Liver (tissue), 9 donors: Measurements from ENCODE around the gene MED27. TPM values are rescaled to one million over a fixed set of nuclear protein-coding genes. Genes with fewer than 3 reads are reported as not detected.

Source experiments
- DNase-seq: peaks from one replicate; pipeline ENCODE4 v3.0.0-alpha.2; 2017; ENCODE audit warnings: low spot score
- H3K27ac ChIP-seq, 2 donors: one replicate each; pipeline ENCODE4 v1.7.0; 2013; ENCODE audit warnings: inconsistent platforms in 2 of 2, low read length in 2 of 2, control low read depth in 1 of 2, low read depth in 1 of 2, mild to moderate bottlenecking in 1 of 2
- H3K27me3 ChIP-seq, 4 donors: one replicate each; pipeline versions ENCODE4 v1.6.1 to v1.7.0; 2013; ENCODE audit warnings: low read length in 3 of 4, inconsistent platforms in 1 of 4, mild to moderate bottlenecking in 1 of 4, moderate library complexity in 1 of 4; ENCODE audit not compliant: control insufficient read depth in 4 of 4, insufficient read depth in 4 of 4
- H3K36me3 ChIP-seq, 4 donors: one replicate each; pipeline versions ENCODE4 v1.6.1 to v1.7.0; 2013; ENCODE audit warnings: low read length in 3 of 4, mild to moderate bottlenecking in 3 of 4, low read depth in 1 of 4, moderate library complexity in 1 of 4; ENCODE audit not compliant: control insufficient read depth in 4 of 4, insufficient read depth in 3 of 4
- H3K4me1 ChIP-seq, 4 donors: one replicate each; pipeline versions ENCODE4 v1.6.1 to v1.7.0; 2013; ENCODE audit warnings: low read length in 3 of 4, mild to moderate bottlenecking in 3 of 4, moderate library complexity in 1 of 4; ENCODE audit not compliant: control insufficient read depth in 4 of 4, insufficient read depth in 4 of 4
- H3K4me3 ChIP-seq, 3 donors: one replicate each; pipeline versions ENCODE4 v1.6.1 to v1.7.0; 2013; ENCODE audit warnings: low read length in 3 of 3, control low read depth in 1 of 3, low read depth in 1 of 3, mild to moderate bottlenecking in 1 of 3
- H3K9ac ChIP-seq, 2 donors: one replicate each; pipeline ENCODE4 v1.7.0; 2013; ENCODE audit warnings: low read length in 2 of 2, mild to moderate bottlenecking in 2 of 2, moderate library complexity in 2 of 2, control low read depth in 1 of 2, low read depth in 1 of 2
- H3K9me3 ChIP-seq, 4 donors: one replicate each; pipeline versions ENCODE4 v1.6.1 to v1.7.0; 2013; ENCODE audit warnings: low read length in 3 of 4; ENCODE audit not compliant: control insufficient read depth in 4 of 4
- ATF3 ChIP-seq: IDR thresholded peaks from 2 replicates; pipeline ENCODE4 v1.6.1; 2016; ENCODE audit warnings: antibody characterized with exemption
- CTCF ChIP-seq: fragments of 150-350 bp; IDR thresholded peaks from 2 replicates; pipeline ENCODE4 v1.5.1; 2017; ENCODE audit warnings: improper control_type of control experiment, low read depth, low read length; ENCODE audit not compliant: missing input control
- EGR1 ChIP-seq, 2 donors: IDR thresholded peaks; 2 replicates each; pipeline ENCODE4 v1.6.1; 2016 to 2018; ENCODE audit warnings: antibody characterized with exemption in 2 of 2, low read depth in 2 of 2
- FOXA1 ChIP-seq: IDR thresholded peaks from 2 replicates; pipeline ENCODE4 v1.6.1; 2016; ENCODE audit warnings: antibody characterized with exemption
- FOXA2 ChIP-seq: IDR thresholded peaks from 2 replicates; pipeline ENCODE4 v1.6.1; 2016; ENCODE audit warnings: antibody characterized with exemption
- GABPA ChIP-seq, 2 donors: IDR thresholded peaks in 1 of 2; conservative IDR thresholded peaks in 1 of 2; 2 replicates each; pipeline ENCODE4 v1.6.1; 2016; ENCODE audit warnings: antibody characterized with exemption in 2 of 2, mild to moderate bottlenecking in 1 of 2, moderate library complexity in 1 of 2
- HNF4A ChIP-seq, 2 donors: conservative IDR thresholded peaks; 2 replicates each; pipeline ENCODE4 v1.6.1; 2016; ENCODE audit warnings: antibody characterized with exemption in 2 of 2, mild to moderate bottlenecking in 2 of 2
- HNF4G ChIP-seq: IDR thresholded peaks from 2 replicates; pipeline ENCODE4 v1.6.1; 2016; ENCODE audit warnings: antibody characterized with exemption
- JUND ChIP-seq, 2 donors: IDR thresholded peaks; 2 replicates each; pipeline ENCODE4 v1.6.1; 2016; ENCODE audit warnings: antibody characterized with exemption in 2 of 2
- MAX ChIP-seq: IDR thresholded peaks from 2 replicates; pipeline ENCODE4 v1.6.1; 2016; ENCODE audit warnings: antibody characterized with exemption
- NR2F2 ChIP-seq: IDR thresholded peaks from 2 replicates; pipeline ENCODE4 v1.6.1; 2016; ENCODE audit warnings: antibody characterized with exemption
- REST ChIP-seq: IDR thresholded peaks from 2 replicates; pipeline ENCODE4 v1.6.1; 2016; ENCODE audit warnings: antibody characterized with exemption, mild to moderate bottlenecking
- RXRA ChIP-seq, 2 donors: IDR thresholded peaks; 2 replicates each; pipeline ENCODE4 v1.6.1; 2017 to 2018; ENCODE audit warnings: antibody characterized with exemption in 2 of 2, mild to moderate bottlenecking in 1 of 2
- SP1 ChIP-seq: IDR thresholded peaks from 2 replicates; pipeline ENCODE4 v1.6.1; 2018; ENCODE audit warnings: antibody characterized with exemption, mild to moderate bottlenecking
- TAF1 ChIP-seq: conservative IDR thresholded peaks from 2 replicates; pipeline ENCODE4 v1.6.1; 2016; ENCODE audit warnings: antibody characterized with exemption, mild to moderate bottlenecking
- YY1 ChIP-seq: IDR thresholded peaks from 2 replicates; pipeline ENCODE4 v1.6.1; 2016; ENCODE audit warnings: antibody characterized with exemption, mild to moderate bottlenecking
- ZBTB33 ChIP-seq: IDR thresholded peaks from 2 replicates; pipeline ENCODE4 v1.6.1; 2016; ENCODE audit warnings: antibody characterized with exemption
- WGBS: extraction: QIAGEN DNeasy Blood & Tissue Kit; methylation state at CpG from one replicate; pipeline ENCODE4 v1.1.7; 2013; 5-methylcytosine and 5-hydroxymethylcytosine counted together
- polyA plus RNA-seq, 2 donors: library from polyadenylated mRNA; stranded (reverse) in 1 of 2; unstranded in 1 of 2; fragments of 200-250 nt in 1 of 2; fragments of >200 nt in 1 of 2; fragmentation: Nextera tagmentation in 1 of 2; extraction: Ambion mirVana in 1 of 2; gene quantifications; one replicate each; pipeline versions ENCODE4 v1.2.1 to v1.2.3, GENCODE V29; 2013 to 2015
- total RNA-seq, 2 donors: library from RNA; depleted of rRNA; stranded (reverse); fragments of >200 nt; gene quantifications; one replicate each; pipeline ENCODE4 v1.2.3, GENCODE V29; 2014
- donor health status: healthy.
- donor health status: healthy.
- donor health status: healthy.
- donor health status: healthy.
- donor health status: healthy.

MED27 gene
- total and polyA plus RNA-seq, 4 donors: 4.6 to 7.9 (median 5.5) TPM

- no peak for TF ChIP-seq CTCF
- no peak for TF ChIP-seq FOXA1
- TF ChIP-seq HNF4A (conservative IDR thresholded peaks at IDR 0.05): no peak
- TF ChIP-seq NR2F2: no peak
- TF ChIP-seq EGR1 (IDR thresholded peaks at IDR 0.05; ENCODE audit: low read depth in 2 of 2): no peak
- no peak for TF ChIP-seq SP1
- no peak for TF ChIP-seq GABPA (IDR thresholded peaks at IDR 0.05 in 1 of 2, conservative IDR thresholded peaks at IDR 0.05 in 1 of 2)
- no peak for TF ChIP-seq RXRA (IDR thresholded peaks at IDR 0.05)
- no peak for TF ChIP-seq YY1
- no peak for TF ChIP-seq ATF3
- TF ChIP-seq HNF4G: no peak
These were observed 95.1 kb downstream of the MED27 start (continued) for GRCh38 chr9:131984564-131984963.

GRCh38 chr9:131982671-131983239, 96.9 kb downstream of the MED27 start:
- no peaks in the 10 kb centered on the region for H3K27me3 ChIP-seq
- no peaks in the 10 kb centered on the region for H3K4me1 ChIP-seq
- 86% methylated on average over 5 of the region's 5 CpGs for WGBS
- H3K4me3 ChIP-seq: no peak overlapping the region
- H3K9me3 ChIP-seq: no peaks in the 10 kb centered on the region
- DNase-seq: no peak
- H3K9ac ChIP-seq: no peak overlapping the region
- no peak overlapping the region for H3K27ac ChIP-seq
- H3K36me3 ChIP-seq: no peaks in the 10 kb centered on the region
- TF ChIP-seq REST (no peak), ZBTB33 (no peak), CTCF (no peak), NR2F2 (no peak), GABPA (IDR thresholded peaks at IDR 0.05 in 1 of 2, conservative IDR thresholded peaks at IDR 0.05 in 1 of 2) (no peak), MAX (no peak), YY1 (no peak), HNF4G (no peak), TAF1 (no peak), HNF4A (conservative IDR thresholded peaks at IDR 0.05) (no peak), SP1 (no peak), FOXA2 (no peak), EGR1 (IDR thresholded peaks at IDR 0.05; ENCODE audit: low read depth in 2 of 2) (no peak), JUND (IDR thresholded peaks at IDR 0.05) (no peak)
